HCT116 (cell line): ENCODE results near the gene CDH23. TPM values are rescaled to one million over a fixed set of nuclear protein-coding genes. Genes with fewer than 3 reads are reported as not detected.

Source experiments
- ATAC-seq: fragments of 200-7000 bp; cut with Tn5 transposase; 2 replicates; pipeline ENCODE4 v1.9.1; 2020; ENCODE audit warnings: mild to moderate bottlenecking, moderate library complexity
- BruUV-seq: library from RNA; stranded (reverse); fragments of 400-500 nt; replicated peaks from 2 replicates; lab custom pipeline; 2021; lab: Mats Ljungman, UMichigan
- CTCF ChIA-PET: fragments of 300-600 bp; sonication (Branson Sonifier 250); formaldehyde crosslinking; loops from one replicate; lab custom pipeline; 2021; ENCODE audit warnings: antibody characterized with exemption; lab: Charles Lee
- POLR2A ChIA-PET: fragments of 300-600, 350-600 bp; sonication (Branson Sonifier 250); formaldehyde crosslinking; loops from one replicate; lab custom pipeline; 2021; ENCODE audit warnings: antibody characterized with exemption; lab: Charles Lee
- RAD21 ChIA-PET, 2 experiments: fragments of 300-600 bp; sonication (Branson Sonifier 250); formaldehyde crosslinking; loops; one replicate each; lab custom pipeline; 2023; ENCODE audit warnings: low total read pairs in 2 of 2; ENCODE audit not compliant: uncharacterized antibody in 2 of 2, unreplicated experiment in 2 of 2, low non-redundant PET in 1 of 2; lab: Charles Lee
- DNase-seq: peaks from one replicate; pipeline ENCODE4 v3.0.0-alpha.2; 2010; ENCODE audit warnings: low read depth, low spot score
- H2AFZ ChIP-seq: fragments of 200-600 bp; shearing (Covaris generic), sonication (generic); 2 replicates; pipeline ENCODE4 v1.6.1; 2017; ENCODE audit warnings: low read depth, mixed run types, mixed read lengths, antibody characterized with exemption, low read length; ENCODE audit not compliant: poor library complexity, severe bottlenecking
- H3K27ac ChIP-seq: 2 replicates; pipeline ENCODE4 v1.5.1; 2012; ENCODE audit warnings: low read depth, low read length
- H3K27me3 ChIP-seq: fragments of 200-600 bp; sonication (generic); 2 replicates; pipeline ENCODE4 v1.6.1; 2016; ENCODE audit warnings: mixed run types, low read length, mixed read lengths; ENCODE audit not compliant: insufficient read depth
- H3K36me3 ChIP-seq, 2 experiments: fragments of 200-500 bp in 1 of 2; fragments of 200-600 bp in 1 of 2; sonication (Bioruptor generic) in 1 of 2; sonication (generic) in 1 of 2; 2 replicates each; pipeline versions ENCODE4 v1.5.1 to v1.6.1; 2014 to 2016; ENCODE audit warnings: low read length in 2 of 2, inconsistent platforms in 1 of 2, mixed read lengths in 1 of 2, mixed run types in 1 of 2; ENCODE audit not compliant: insufficient read depth in 2 of 2, control insufficient read depth in 1 of 2
- H3K4me1 ChIP-seq, 2 experiments: fragments of 200-600 bp in 1 of 2; sonication (generic) in 1 of 2; 2 replicates each; pipeline versions ENCODE4 v1.5.1 to v1.6.1; 2012 to 2017; ENCODE audit warnings: low read length in 2 of 2, inconsistent platforms in 1 of 2, mild to moderate bottlenecking in 1 of 2, mixed read lengths in 1 of 2, mixed run types in 1 of 2, moderate library complexity in 1 of 2; ENCODE audit not compliant: insufficient read depth in 2 of 2, control insufficient read depth in 1 of 2
- H3K4me2 ChIP-seq: fragments of 200-600 bp; sonication (generic); 2 replicates; pipeline ENCODE4 v1.6.1; 2017; ENCODE audit warnings: mixed run types, low read length, mixed read lengths
- H3K4me3 ChIP-seq, 2 experiments: fragments of 200-600 bp in 1 of 2; sonication (generic) in 1 of 2; replicated peaks in 1 of 2; 2 replicates each; pipeline ENCODE4 v1.5.1; 2011 to 2016; ENCODE audit warnings: low read length in 2 of 2, control low read depth in 1 of 2, low read depth in 1 of 2, mild to moderate bottlenecking in 1 of 2, mixed read lengths in 1 of 2, mixed run types in 1 of 2
- H3K79me2 ChIP-seq: fragments of 200-600 bp; sonication (generic); 2 replicates; pipeline ENCODE4 v1.6.1; 2017; ENCODE audit warnings: mild to moderate bottlenecking, mixed run types, low read length, moderate library complexity, mixed read lengths; ENCODE audit not compliant: insufficient read depth
- H3K9ac ChIP-seq: fragments of 200-600 bp; sonication (generic); 2 replicates; pipeline ENCODE4 v1.6.1; 2016; ENCODE audit warnings: low read length, mixed read lengths
- H3K9me2 ChIP-seq: fragments of 200-600 bp; sonication (generic), shearing (Covaris generic); 2 replicates; pipeline ENCODE4 v1.6.1; 2017; ENCODE audit warnings: mixed run types, mild to moderate bottlenecking, moderate library complexity; ENCODE audit not compliant: insufficient read depth
- H3K9me3 ChIP-seq, 2 experiments: fragments of 200-500 bp in 1 of 2; fragments of 200-600 bp in 1 of 2; sonication (Bioruptor generic) in 1 of 2; sonication (generic) in 1 of 2; 2 replicates each; pipeline ENCODE4 v1.6.1; 2014 to 2017; ENCODE audit warnings: low read length in 2 of 2, mixed read lengths in 2 of 2, inconsistent platforms in 1 of 2, low read depth in 1 of 2, mild to moderate bottlenecking in 1 of 2, mixed run types in 1 of 2, moderate library complexity in 1 of 2; ENCODE audit not compliant: control insufficient read depth in 1 of 2, insufficient read depth in 1 of 2
- H4K20me1 ChIP-seq: fragments of 200-600 bp; sonication (generic), shearing (Covaris generic); 2 replicates; pipeline ENCODE4 v1.6.1; 2017; ENCODE audit warnings: mixed run types, mild to moderate bottlenecking, moderate library complexity; ENCODE audit not compliant: insufficient read depth
- CEBPB ChIP-seq: IDR thresholded peaks from 2 replicates; pipeline ENCODE4 v1.6.1; 2012; ENCODE audit warnings: low read depth
- EGR1 ChIP-seq: IDR thresholded peaks from 2 replicates; pipeline ENCODE4 v1.6.1; 2012; ENCODE audit warnings: low read depth
- EZH2 ChIP-seq: fragments of 200-600 bp; sonication (generic); IDR thresholded peaks from 2 replicates; pipeline ENCODE4 v1.6.1; 2017; ENCODE audit warnings: antibody characterized with exemption, mixed run types
- FOSL1 ChIP-seq: IDR thresholded peaks from 2 replicates; pipeline ENCODE4 v1.6.1; 2012; ENCODE audit warnings: low read depth
- POLR2A ChIP-seq: IDR thresholded peaks from 2 replicates; pipeline ENCODE4 v1.7.0; 2011; ENCODE audit warnings: borderline replicate concordance; ENCODE audit not compliant: insufficient read depth, insufficient read length; ENCODE audit errors: extremely low read depth
- POLR2AphosphoS5 ChIP-seq: IDR thresholded peaks from 2 replicates; pipeline ENCODE4 v1.6.1; 2011; ENCODE audit warnings: mild to moderate bottlenecking, low read depth, low read length, moderate library complexity
- SIN3A ChIP-seq: IDR thresholded peaks from 2 replicates; pipeline ENCODE4 v1.6.1; 2012; ENCODE audit warnings: low read depth
- SP1 ChIP-seq: IDR thresholded peaks from 2 replicates; pipeline ENCODE4 v1.6.1; 2012; ENCODE audit warnings: low read depth
- SRF ChIP-seq: IDR thresholded peaks from 2 replicates; pipeline ENCODE4 v1.6.1; 2012; ENCODE audit warnings: low read depth
- TCF7L2 ChIP-seq: IDR thresholded peaks from 2 replicates; pipeline ENCODE4 v1.7.0; 2011; ENCODE audit warnings: borderline replicate concordance, inconsistent platforms; ENCODE audit not compliant: insufficient read depth, insufficient read length; ENCODE audit errors: extremely low read depth
- YY1 ChIP-seq: IDR thresholded peaks from 2 replicates; pipeline ENCODE4 v1.6.1; 2011; ENCODE audit warnings: low read length, low read depth, moderate library complexity, mild to moderate bottlenecking; ENCODE audit not compliant: insufficient replicate concordance; ENCODE audit errors: extremely low read depth
- ZFX ChIP-seq: fragments of 450-650 bp; IDR thresholded peaks from 2 replicates; pipeline ENCODE4 v1.6.1; 2017
- ZNF274 ChIP-seq: fragments of 200-500 bp; sonication (Bioruptor generic); IDR thresholded peaks from 2 replicates; pipeline ENCODE4 v1.6.1; 2014; ENCODE audit warnings: mild to moderate bottlenecking, low read depth, low read length, inconsistent platforms
- intact Hi-C: fragments of 100-400 bp; cut with micrococcal nuclease; formaldehyde crosslinking; loops from 2 replicates; pipeline ENCODE4 v1.10.0; 2022
- total RNA-seq: library from RNA; stranded (reverse); gene quantifications from one replicate; pipeline ENCODE4 v1.2.1, GENCODE V29; 2021; ENCODE audit not compliant: unreplicated experiment
- TF ChIP-seq, protein P1 (sequence below): IDR thresholded peaks from 2 replicates; pipeline ENCODE4 v1.6.1; 2012
- TF ChIP-seq, protein P2 (sequence below), 3 experiments: fragments of 200-600 bp in 1 of 3; sonication (generic) in 1 of 3; IDR thresholded peaks in 2 of 3; conservative IDR thresholded peaks in 1 of 3; 2 replicates each; pipeline ENCODE4 v1.5.1; 2012 to 2017; ENCODE audit warnings: low read depth in 2 of 3, low read length in 2 of 3, antibody characterized with exemption in 1 of 3, borderline replicate concordance in 1 of 3, control low read depth in 1 of 3, mild to moderate bottlenecking in 1 of 3, mixed read lengths in 1 of 3, mixed run types in 1 of 3, moderate library complexity in 1 of 3; ENCODE audit not compliant: insufficient read depth in 1 of 3
- TF ChIP-seq, protein P3 (sequence below): IDR thresholded peaks from 2 replicates; pipeline ENCODE4 v1.6.1; 2011; ENCODE audit warnings: mild to moderate bottlenecking, low read length, moderate library complexity; ENCODE audit not compliant: insufficient replicate concordance; ENCODE audit errors: extremely low read depth
- TF ChIP-seq, protein P4 (sequence below): IDR thresholded peaks from 2 replicates; pipeline ENCODE4 v1.6.1; 2012

Gene CDH23
- total RNA-seq, 1 experiment from 2014 or later, result not detected

DNA sequence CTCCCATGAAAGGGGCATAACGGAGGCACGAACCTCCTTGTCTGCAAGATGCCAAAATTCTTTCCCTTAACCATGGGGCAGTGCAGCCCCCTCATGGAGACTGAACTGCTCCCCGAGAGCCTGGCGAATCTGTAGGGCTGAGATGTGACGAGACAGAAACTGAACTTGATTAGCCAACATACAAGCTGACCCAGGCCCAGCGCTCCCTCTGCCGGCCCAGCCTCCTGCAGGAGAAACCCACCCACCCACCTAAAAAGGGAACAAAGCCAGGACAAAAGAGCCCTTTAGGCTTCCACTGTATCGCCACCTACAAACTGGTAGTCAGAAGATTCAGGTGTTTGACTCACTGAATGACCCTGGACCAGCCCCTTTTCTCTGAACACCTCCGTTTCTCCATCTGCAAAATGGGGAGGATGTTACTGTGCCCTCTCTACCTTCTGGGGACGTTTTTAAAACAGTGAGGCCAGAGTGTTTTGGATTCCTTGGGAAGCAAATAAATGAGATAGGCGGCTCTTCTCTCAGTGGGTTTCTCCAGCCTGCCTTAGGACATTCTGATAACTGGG lies 264.4 kb downstream of the CDH23 start:
- no peak overlapping the region for H3K4me2 ChIP-seq
- H3K27me3 ChIP-seq, result no peaks in the 10 kb centered on the region
- no peaks in the 10 kb centered on the region for H3K9me2 ChIP-seq
- DNase-seq (no peak), ATAC-seq (no peak)
- no peak for TF ChIP-seq TCF7L2
- RAD21 ChIA-PET, result no interaction called here
- BruUV-seq, result no TSS peak
- H3K9me3 ChIP-seq, result no peaks in the 10 kb centered on the region
- POLR2A ChIA-PET, result no interaction called here
- no peaks in the 10 kb centered on the region for H3K79me2 ChIP-seq
- CTCF ChIA-PET, result no interaction called here
- peaks cover 0 to 7% of the 10 kb centered on the region in 2 experiments; a peak in 2 of 4 replicates for H3K4me1 ChIP-seq
- H3K9ac ChIP-seq, result no peak overlapping the region
- H2AFZ ChIP-seq, result no peak overlapping the region
- no peaks in the 10 kb centered on the region for H4K20me1 ChIP-seq
- intact Hi-C loops, result no loop called here
- H3K36me3 ChIP-seq, result no peaks in the 10 kb centered on the region
- no peak overlapping the region for H3K27ac ChIP-seq
- no peak overlapping the region for H3K4me3 ChIP-seq

DNA sequence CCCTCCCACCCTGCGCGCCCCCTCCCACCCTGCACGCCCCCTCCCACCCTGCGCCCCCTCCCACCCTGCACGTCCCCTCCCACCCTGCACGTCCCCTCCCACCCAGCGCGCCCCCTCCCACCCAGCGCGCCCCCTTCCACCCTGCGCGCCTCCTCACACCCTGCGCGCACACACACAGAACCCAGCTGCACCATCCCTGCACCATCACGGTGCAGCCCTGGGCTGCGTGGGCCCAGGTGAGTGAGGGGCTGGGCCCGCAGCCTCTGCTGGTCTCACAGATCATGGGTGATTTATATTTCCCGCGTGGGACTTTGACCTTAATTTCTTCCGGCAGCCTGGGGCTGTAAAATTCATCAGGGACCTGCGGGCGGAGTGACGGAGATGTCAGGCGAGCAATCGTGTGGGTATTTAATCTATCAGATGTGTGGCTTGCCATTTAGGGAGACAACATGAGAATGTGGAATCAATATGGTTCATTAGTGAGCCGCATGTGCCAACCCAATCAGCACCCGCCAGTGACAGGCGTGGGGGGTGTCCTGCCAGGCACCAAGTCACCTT lies 265.1 kb downstream of the CDH23 start:
- no peak for ATAC-seq
- RAD21 ChIA-PET, result no interaction called here
- DNase-seq, result no peak
- H3K9me2 ChIP-seq, result no peaks in the 10 kb centered on the region
- POLR2A ChIA-PET, result no interaction called here
- no peaks in the 10 kb centered on the region for H3K79me2 ChIP-seq
- no peaks in the 10 kb centered on the region for H3K27me3 ChIP-seq
- no TSS peak for BruUV-seq
- no peak overlapping the region for H3K9ac ChIP-seq
- CTCF ChIA-PET, result no interaction called here
- H3K4me2 ChIP-seq, result no peak overlapping the region
- peaks cover 0 to 7% of the 10 kb centered on the region in 2 experiments; a peak in 2 of 4 replicates for H3K4me1 ChIP-seq
- H3K9me3 ChIP-seq, result no peaks in the 10 kb centered on the region
- no peak overlapping the region for H2AFZ ChIP-seq
- intact Hi-C loops, result no loop called here
- H3K27ac ChIP-seq, result no peak overlapping the region
- no peak overlapping the region for H3K4me3 ChIP-seq
- H3K36me3 ChIP-seq, result no peaks in the 10 kb centered on the region
- no peaks in the 10 kb centered on the region for H4K20me1 ChIP-seq
- TF ChIP-seq SRF, result no peak
- TF ChIP-seq EGR1, result no peak
- TF ChIP-seq TCF7L2, result no peak
- TF ChIP-seq, protein P1, sequence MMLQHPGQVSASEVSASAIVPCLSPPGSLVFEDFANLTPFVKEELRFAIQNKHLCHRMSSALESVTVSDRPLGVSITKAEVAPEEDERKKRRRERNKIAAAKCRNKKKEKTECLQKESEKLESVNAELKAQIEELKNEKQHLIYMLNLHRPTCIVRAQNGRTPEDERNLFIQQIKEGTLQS, result no peak
- no peak for TF ChIP-seq CEBPB
- no peak for TF ChIP-seq POLR2A
- no peak for TF ChIP-seq SP1
- TF ChIP-seq ZFX, result no peak
- TF ChIP-seq, protein P2, sequence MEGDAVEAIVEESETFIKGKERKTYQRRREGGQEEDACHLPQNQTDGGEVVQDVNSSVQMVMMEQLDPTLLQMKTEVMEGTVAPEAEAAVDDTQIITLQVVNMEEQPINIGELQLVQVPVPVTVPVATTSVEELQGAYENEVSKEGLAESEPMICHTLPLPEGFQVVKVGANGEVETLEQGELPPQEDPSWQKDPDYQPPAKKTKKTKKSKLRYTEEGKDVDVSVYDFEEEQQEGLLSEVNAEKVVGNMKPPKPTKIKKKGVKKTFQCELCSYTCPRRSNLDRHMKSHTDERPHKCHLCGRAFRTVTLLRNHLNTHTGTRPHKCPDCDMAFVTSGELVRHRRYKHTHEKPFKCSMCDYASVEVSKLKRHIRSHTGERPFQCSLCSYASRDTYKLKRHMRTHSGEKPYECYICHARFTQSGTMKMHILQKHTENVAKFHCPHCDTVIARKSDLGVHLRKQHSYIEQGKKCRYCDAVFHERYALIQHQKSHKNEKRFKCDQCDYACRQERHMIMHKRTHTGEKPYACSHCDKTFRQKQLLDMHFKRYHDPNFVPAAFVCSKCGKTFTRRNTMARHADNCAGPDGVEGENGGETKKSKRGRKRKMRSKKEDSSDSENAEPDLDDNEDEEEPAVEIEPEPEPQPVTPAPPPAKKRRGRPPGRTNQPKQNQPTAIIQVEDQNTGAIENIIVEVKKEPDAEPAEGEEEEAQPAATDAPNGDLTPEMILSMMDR (IDR thresholded peaks at IDR 0.05 in 2 of 3, conservative IDR thresholded peaks at IDR 0.05 in 1 of 3; ENCODE audit: borderline replicate concordance in 1 of 3, insufficient read depth in 1 of 3, low read depth in 2 of 3, low read length in 2 of 3), result no peak
- TF ChIP-seq FOSL1, result no peak
- no peak for TF ChIP-seq POLR2AphosphoS5
- no peak for TF ChIP-seq ZNF274
- no peak for TF ChIP-seq SIN3A
- TF ChIP-seq, protein P3, sequence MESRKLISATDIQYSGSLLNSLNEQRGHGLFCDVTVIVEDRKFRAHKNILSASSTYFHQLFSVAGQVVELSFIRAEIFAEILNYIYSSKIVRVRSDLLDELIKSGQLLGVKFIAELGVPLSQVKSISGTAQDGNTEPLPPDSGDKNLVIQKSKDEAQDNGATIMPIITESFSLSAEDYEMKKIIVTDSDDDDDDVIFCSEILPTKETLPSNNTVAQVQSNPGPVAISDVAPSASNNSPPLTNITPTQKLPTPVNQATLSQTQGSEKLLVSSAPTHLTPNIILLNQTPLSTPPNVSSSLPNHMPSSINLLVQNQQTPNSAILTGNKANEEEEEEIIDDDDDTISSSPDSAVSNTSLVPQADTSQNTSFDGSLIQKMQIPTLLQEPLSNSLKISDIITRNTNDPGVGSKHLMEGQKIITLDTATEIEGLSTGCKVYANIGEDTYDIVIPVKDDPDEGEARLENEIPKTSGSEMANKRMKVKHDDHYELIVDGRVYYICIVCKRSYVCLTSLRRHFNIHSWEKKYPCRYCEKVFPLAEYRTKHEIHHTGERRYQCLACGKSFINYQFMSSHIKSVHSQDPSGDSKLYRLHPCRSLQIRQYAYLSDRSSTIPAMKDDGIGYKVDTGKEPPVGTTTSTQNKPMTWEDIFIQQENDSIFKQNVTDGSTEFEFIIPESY, result no peak
- no peak for TF ChIP-seq YY1
- TF ChIP-seq EZH2, result no peak
- TF ChIP-seq, protein P4, sequence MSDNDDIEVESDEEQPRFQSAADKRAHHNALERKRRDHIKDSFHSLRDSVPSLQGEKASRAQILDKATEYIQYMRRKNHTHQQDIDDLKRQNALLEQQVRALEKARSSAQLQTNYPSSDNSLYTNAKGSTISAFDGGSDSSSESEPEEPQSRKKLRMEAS, result no peak
